NCI-H1436 (cell line): ENCODE data around the gene MTARC2.

Experiments
- DNase-seq: peaks from one replicate; lab custom pipeline; 2025; lab: John Stamatoyannopoulos, UW

The MTARC2 gene

DNA sequence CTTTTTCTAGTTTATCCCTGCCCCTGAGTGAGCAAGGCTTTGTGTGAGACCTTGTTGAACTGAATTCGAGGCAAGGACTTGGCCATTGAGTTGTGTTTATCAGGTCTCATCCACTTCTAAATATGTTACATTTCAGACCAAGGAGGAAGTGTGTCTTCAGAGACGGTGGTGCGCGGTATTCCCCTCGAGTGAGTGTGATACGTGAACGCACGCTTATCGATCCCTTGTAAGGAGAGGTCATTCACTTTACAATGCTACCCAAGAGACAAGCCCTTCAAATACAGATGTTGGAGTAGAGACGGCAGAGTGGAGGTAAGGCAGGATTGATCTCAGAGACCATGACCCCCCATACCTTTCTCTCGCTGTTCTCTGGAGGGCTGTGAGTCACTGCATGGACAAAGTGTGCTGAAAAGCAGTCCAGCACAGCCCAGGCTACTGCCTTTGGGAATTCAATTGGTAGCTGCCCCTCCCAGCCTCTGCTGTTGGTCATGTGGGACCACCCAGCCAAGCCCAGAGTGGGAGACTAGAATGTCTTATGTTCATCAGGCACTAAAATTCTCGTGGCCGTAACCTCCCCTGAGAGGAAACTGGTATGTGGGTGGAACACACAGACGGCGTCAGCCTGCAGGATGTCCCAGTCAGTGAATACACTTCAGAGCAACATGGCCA, 22.3 kb downstream of the MTARC2 start:
- no peak for DNase-seq

- DNase-seq, result no peak
Observed at GRCh38 chr1:220772846-220773245, 24.7 kb downstream of the MTARC2 start.

DNA sequence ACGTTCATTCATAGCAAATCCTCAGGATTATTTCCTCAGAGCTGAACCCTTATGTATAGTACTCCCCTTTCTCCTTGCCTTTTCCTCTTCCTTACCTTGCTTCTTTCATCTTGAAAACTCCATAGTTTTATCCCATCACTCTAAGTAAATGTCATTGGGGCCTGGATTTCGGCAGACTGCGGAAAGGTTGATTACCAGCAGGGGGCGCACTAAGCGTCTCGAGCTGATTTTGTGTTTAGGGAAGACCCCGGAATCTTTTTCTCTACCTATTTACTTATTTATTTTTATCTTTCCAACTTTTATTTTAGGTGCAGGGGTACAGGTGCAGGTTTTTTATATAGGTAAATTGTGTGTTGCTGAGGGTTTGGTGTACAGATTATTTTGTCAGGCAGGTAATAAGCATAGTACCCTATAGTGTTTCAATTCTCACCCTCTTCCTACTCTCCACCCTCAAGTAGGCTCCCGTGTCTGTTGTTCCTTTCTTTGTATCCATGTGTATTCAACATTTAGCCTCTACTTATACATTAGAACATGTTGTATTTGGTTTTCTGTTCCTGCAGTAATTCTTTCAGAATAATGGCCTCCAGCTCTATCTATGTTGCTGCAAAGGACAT, 27.2 kb downstream of the MTARC2 start:
- DNase-seq, result peak; percentile 34

- no peak for DNase-seq
Observed at GRCh38 chr1:220776254-220776653, 28.1 kb downstream of the MTARC2 start.

- peak; percentile 84 for DNase-seq
Observed at GRCh38 chr1:220776720-220777326, 28.7 kb downstream of the MTARC2 start.

GRCh38 chr1:220783453-220783852, 35.3 kb downstream of the MTARC2 start:
- DNase-seq, result no peak

DNA sequence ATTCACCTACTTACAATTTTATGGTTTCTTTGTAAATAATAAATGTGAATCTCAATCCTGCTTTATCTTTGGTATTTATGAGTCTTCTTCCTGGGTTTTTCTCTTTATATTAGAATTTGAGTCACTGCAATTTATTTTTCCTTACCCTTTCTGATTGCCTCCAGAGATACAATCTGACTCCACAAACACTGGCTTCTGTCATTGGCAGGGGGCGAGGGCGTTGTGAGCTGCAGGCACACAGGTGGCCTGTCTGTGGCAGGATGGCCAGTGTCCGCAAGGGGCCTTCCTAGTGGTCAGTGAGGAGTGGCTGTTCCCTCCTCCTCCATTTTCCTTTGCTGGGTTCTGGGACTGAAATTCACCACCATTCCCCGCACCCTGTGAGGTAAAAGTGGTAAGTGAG, 36.6 kb downstream of the MTARC2 start:
- no peak for DNase-seq

- DNase-seq, result no peak
Observed at GRCh38 chr1:220785166-220786056, 37.3 kb downstream of the MTARC2 start.

DNA sequence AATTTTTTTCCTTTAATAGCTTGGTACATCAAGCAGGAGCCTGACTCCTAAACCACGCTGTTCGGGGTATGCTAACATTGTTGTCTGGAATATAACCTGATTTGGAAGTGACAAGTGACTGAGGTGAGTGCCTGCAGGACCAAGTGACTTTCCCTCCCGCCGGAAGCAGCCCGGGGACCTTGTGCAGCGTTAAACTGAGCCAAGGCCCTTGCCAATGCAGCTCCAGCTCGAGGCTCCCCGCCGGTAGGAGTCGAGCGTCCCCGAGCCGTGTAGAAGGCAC, 37.9 kb downstream of the MTARC2 start:
- no peak for DNase-seq

GRCh38 chr1:220786337-220787068, 38.4 kb downstream of the MTARC2 start, which contains the start of gene MTARC1:
TSS of gene MTARC1 (plus strand) at chr1:220786913. CDS start at chr1:220786945, 32 bp downstream.
- DNase-seq, result peak; percentile 72

- peak; percentile 80 for DNase-seq
Observed at GRCh38 chr1:220787069-220787619, 39.0 kb downstream of the MTARC2 start.

- DNase-seq, result no peak
Observed at GRCh38 chr1:220788900-220789299, 40.8 kb downstream of the MTARC2 start.

- no peak for DNase-seq
Observed at GRCh38 chr1:220789532-220790147, 41.5 kb downstream of the MTARC2 start.

DNA sequence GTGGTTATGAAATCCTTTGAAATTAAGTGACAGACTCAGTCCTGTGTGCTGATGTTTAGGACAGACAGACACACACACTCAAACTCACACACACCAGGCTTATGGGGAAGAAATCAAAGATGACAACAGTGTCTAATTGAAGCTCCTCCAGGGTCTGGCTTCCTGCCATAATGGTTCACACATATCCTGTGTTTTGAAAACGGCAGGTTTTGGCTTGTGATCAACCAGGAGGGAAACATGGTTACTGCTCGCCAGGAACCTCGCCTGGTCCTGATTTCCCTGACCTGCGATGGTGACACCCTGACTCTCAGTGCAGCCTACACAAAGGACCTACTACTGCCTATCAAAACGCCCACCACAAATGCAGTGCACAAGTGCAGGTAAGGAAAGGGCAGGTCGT, 43.2 kb downstream of the MTARC2 start:
- DNase-seq, result peak; percentile 48

DNA sequence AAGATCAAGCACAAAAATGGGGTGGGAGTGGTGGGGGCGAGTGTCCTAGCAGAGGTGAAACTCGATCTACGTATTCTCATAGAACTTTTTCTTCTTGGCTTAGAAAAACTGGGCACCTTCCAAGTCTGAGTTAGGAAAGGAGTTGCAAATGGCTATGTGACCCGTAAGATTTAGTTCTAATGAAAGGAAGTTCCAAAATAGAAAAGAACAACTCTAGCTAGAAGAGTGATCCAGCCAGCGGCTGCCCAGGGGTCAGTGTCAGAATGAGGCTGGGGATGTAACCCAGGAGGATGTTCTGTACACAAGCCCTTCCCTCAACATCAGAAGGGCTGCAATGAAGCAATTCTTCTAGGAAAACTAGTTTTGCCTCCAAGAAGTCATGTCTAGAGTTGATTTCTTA, 43.8 kb downstream of the MTARC2 start:
- no peak for DNase-seq

DNA sequence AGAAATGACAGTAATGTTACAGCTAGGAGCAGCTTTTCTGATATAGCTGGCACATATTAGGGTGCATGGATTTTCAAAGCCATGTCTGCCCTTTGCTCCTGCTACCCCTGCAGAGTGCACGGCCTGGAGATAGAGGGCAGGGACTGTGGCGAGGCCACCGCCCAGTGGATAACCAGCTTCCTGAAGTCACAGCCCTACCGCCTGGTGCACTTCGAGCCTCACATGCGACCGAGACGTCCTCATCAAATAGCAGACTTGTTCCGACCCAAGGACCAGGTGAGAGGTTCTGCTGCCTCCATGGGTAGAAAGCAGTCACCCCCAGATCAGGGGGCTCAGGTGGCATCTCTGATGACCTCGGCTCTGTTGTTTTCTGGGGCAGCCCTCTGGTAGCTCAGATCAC, 48.4 kb downstream of the MTARC2 start:
- no peak for DNase-seq

GRCh38 chr1:220797044-220797443, 48.9 kb downstream of the MTARC2 start:
- no peak for DNase-seq

DNA sequence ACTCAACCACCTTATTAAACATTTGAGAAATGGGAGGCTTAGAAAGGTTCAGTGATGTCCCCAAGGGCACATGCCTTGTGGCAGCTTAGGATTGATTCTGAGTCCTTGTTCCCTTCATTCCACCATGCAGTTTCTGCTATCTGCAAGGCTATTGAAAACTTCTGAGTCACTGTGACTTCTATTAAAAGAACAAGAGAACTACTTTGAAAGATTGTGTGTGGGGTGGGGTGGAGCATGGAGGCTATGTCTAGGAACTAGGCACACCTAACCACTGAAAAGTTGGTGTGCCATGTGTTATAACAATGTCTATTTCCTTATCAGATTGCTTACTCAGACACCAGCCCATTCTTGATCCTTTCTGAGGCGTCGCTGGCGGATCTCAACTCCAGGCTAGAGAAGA, 49.4 kb downstream of the MTARC2 start:
- no peak for DNase-seq

DNA sequence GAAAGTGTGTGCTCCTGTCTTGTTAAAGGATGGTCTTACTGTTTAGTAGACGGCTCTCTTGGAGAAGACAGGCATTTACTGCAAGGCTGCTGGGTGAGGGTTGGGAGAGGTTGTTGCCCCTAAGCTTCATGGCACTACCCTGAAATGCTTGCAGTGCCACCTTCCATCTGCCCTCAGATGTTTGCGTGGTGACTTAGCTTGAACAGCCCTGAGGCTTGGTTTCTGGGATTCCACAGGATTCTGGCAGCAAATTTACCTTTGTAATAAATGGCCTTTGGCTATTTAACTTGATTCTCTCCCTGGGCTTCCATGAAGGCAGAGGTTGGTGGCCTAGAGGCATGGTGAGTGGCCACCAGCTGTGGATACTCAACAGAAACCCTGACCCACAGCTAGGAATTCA, 50.2 kb downstream of the MTARC2 start:
- no peak for DNase-seq

- DNase-seq, result no peak
Observed at GRCh38 chr1:220800262-220800661, 52.1 kb downstream of the MTARC2 start.
